ENCODE measurements around the gene SLC25A51. TPM values are rescaled to one million over a fixed set of nuclear protein-coding genes. Genes with fewer than 3 reads are reported as not detected.
"Not testable (repeated sequence)": the region's sequence is repeated elsewhere in the genome, so short reads cannot be mapped to it uniquely, and the experiment has no call there.

The SLC25A51 gene
- total RNA-seq, 1 donor from 2014 or later = 22.1 TPM

DNA sequence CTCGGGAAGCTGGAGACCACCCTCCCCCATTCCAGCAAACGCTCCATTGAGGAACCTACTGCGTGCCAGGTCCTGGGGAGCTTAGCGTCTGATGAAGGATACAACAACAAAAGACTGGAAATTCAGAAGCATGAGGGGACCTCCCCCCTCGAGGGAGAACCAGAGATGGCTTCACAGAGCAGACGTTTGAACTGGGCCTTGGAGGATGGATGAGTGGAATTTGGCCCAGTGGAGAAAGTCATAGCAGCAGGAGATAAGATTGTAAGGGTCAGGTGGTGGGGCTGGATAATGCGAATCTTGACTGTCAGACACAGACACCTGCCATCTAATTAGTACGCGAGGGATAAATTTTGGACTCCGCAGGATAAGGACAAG lies 1.2 kb upstream of the SLC25A51 start:
- no peak for DNase-seq (ENCODE audit: low spot score)

DNA sequence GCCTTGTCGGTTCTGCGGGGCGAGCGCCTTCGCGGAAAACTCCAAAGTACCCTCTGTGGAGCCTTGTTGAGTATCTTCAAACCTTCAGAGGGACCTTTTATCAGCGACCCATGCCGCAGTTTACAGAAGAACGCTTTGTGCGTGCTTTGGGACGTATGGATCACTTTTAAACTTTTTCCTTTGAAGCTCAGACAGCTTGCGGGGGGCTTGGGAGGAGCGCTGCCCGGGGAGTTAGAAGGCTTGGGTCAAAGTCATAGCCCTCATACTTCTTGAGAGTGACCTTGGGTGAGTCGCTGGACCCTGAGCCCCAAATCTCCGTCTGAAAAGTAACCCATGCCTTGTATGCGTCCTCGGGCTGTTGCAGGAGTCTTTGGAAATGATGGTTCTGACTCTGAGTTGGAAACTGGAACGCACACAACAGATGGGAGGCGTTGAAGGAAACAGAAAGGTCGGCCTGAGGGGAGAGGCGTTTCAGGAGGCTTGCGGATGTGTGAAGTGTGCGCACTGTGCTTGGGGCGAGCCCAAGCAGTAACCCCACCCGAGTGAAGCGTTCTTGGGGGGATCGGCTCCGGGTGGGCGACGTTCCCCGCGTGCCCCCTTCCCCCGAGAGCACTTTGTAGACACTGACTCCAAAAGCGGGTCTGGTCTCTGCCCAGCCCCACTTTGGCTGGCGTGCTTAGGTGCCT lies 661 bp upstream of the SLC25A51 start:
- no peak for DNase-seq (ENCODE audit: low spot score)

DNA sequence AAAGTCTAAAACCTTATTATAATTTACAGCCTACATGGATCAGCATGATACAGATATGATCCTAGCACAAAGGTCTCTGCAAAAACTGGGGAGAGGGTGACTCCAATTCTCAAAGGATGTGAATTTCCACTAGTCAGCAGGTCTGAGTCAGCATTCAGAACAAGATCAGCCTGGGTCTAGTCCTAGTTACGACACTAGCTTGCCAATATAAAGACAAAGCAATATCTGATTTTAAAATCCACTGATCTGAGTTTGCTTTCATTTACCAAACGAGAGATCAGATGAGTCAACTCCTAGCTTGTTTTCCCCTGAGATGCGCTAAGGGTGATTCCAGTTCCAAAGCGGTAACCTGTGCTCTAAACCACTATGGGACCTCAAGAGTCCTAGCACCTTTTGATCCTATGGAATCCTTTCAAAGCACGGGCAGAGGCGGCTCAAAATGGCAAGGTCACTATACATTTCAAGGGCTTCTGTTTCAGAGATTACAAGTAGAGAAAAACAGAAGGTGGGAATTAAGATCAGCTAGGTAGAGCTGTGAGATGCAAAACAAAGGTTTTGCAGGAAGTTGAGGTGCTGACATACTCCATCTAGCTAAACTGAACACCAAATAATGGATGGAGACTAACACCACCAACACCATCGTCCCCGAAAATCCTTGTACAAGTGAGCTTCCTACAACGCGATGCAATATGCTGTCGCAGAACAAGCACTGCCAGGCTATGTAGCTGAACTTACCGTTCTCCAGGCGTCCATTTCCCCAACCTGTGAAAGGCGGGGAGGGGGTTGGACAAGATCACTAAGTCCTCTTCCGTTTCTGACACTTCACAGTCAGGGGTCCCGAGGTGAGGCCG lies 906 bp downstream of the SLC25A51 start:
- no peak for DNase-seq (ENCODE audit: low spot score)

DNA sequence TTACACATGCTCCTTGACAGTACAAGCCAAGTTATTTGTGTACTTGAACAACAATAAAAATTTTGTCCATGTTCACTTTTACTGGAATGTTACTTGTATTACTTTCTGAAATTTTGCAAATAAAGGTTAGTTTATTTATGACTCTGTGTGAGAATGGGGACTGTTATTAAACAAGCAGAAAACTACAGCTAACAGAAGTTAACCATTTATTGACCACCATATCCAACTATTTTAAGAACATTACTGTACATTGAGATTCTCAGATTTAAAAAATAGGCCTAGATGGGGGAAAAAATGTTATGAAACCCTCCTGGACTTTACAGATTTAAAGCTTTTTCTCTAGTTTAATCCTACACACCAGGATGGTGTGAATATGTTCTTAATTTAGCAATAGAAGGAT lies 1.8 kb downstream of the SLC25A51 start:
- DNase-seq (ENCODE audit: low spot score) = no peak

DNA sequence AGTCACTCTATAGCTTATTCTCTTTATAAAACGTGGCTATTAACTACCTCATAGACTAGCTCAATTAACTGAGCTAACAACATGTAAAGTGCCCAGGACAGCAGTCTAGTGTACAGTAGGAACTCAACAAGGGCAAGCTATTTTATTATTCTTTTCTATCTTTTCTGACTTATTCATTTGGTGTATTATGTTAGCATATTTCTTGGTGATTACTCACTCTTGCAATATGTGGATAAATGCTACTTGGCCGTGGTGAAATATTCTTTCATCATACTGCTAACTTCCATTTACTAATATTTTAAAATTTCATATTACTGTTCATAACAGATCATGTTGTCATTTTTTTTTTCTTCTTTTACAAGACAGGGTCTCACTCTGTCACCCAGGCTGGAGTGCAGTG lies 4.9 kb downstream of the SLC25A51 start:
- no peak for DNase-seq (ENCODE audit: low spot score)

DNA sequence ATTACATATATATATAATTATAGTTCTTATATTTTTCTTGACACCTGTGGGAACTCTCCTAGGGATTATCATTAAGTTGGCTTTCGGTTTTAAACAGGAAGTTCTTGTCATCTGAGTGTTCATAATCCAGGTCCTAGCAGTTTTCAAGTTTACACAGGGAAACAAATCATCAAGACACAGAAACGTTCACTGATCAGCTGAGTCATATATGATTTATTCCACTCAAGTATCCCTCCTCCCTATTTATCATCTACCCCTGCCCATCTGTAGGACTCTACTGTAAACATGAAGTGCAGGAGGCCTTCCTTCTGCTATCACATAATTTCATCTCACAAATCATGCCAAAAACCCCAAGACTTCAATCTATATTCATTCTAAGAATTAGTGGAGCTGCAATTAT lies 6.3 kb downstream of the SLC25A51 start:
- DNase-seq (ENCODE audit: low spot score) = no peak

DNA sequence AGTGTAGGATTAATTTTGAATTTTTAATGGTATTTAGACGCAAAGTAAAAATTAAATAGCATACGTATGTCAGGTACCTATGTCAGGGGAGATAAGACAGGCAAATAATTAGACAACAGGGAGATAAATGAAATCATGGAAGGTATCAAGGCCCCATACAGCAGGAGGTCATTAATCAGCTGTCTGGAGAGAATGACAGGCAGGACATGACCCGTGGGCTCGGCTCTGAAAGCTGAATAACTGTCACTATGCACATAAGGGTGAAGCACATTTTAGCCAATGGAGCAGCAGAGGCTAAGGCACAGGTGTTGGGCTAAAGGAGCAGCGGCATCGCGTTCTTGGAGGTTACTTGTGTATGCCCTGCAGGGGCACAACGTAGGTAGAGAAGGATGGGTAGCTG lies 11.9 kb downstream of the SLC25A51 start:
- DNase-seq (ENCODE audit: low spot score) = no peak

DNA sequence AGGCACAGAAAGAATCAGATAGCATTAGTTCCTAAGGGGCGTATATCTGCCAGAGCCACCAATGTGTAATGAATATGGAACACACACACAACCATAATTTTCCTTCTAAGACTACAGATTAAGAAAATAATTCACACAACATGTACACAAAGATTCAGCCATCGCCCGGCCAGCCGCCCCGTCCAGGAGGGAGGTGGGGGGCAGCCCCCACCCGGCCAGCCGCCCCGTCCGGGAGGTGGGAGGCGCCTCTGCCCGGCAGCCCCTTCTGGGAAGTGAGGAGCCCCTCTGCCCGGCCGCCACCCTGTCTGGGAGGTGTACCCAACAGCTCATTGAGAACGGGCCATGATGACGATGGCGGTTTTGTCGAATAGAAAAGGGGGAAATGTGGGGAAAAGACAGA lies 12.9 kb downstream of the SLC25A51 start:
- DNase-seq (ENCODE audit: low spot score) = not testable (repeated sequence)

DNA sequence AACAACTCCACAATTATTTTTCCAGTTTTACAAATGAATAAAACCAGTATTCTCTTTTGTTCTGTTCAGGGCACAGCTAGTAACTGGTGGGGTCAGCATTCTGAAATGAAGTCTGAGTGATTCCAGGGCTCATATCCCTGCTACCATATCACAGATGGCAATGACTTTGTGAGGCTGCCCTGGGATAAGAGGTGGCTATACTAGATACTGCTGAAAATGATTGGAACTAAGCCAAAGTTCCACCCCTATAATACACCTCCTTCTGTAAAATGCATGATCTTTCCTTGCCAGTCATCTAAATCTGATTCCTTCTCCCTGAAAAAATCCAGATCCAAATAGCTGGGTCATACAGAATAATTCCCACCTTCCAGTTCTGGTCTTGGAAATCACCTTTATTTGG lies 14.4 kb downstream of the SLC25A51 start:
- DNase-seq (ENCODE audit: low spot score) = no peak

DNA sequence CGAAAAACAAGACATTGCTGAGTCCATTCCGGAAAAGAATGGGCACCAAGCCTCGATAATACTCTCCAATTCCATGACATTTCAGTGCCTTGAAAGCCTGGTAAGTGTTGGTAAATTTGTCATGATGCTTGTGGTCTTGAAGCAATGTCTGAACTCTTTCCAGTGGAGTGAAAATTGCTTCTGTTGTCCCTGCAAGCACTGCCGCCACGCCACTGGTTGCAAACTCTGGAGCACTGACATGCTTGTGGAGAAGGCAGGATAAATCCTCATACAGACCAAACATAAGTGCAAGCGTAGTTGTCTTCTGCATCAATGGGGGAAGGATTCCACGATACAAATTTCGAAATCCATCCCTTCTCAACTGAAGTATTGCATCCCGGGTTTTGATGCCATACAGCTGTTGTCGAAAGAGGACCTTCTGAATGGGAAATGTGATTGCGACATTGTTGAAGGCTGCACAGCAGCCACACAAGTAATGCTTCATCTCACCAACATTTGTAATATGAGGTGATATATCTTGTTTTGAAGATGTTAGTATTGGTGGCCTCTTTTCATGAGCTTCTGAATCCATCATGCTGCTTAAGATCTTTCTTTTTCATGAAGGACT lies 15.8 kb downstream of the SLC25A51 start:
- not testable (repeated sequence) for DNase-seq (ENCODE audit: low spot score)

DNA sequence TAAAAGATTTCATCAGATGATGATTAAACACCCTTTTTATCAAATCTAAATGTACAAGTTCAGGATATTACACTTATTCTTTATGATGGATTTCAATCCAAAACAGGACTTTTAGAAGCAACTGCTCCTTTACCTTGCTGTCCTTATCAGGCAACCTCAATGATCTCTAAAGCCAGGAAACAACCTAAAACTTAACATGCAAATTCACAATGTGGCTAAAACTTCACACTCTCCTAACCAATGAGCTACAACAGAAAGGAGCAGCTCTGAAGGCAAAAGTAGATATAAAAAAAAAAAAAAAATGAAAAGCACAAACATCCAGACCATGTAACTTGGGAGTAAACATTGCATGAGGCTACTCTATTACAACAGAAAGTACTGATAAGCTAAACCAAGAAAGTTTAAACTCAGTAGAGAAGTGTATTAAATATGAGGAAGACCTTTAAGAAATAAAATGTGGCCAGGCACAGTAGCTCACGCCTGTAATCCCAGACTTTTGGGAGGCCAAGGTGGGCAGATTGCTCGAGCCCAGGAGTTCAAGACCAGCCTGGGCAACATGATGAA lies 22.9 kb downstream of the SLC25A51 start:
- DNase-seq (ENCODE audit: low spot score) = no peak

DNA sequence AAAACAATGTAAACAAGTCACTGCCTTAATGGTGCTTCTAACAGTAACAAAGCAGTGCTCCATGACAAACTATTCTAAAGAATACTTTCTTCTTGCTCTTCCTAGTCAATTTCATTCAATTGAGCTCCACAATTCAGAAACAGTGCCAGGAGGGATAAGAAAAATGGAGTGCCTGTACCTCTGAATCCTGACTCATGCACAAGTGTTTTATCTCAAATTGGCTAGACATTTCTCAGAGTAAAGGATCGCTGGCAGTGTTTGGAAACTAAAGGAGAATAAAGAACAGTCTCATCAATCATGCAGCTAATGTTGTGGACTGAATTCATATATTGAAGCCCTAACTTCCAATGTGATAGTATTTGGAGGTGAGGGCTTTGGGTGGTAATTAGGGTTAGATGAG lies 27.6 kb downstream of the SLC25A51 start:
- DNase-seq (ENCODE audit: low spot score) = no peak

DNA sequence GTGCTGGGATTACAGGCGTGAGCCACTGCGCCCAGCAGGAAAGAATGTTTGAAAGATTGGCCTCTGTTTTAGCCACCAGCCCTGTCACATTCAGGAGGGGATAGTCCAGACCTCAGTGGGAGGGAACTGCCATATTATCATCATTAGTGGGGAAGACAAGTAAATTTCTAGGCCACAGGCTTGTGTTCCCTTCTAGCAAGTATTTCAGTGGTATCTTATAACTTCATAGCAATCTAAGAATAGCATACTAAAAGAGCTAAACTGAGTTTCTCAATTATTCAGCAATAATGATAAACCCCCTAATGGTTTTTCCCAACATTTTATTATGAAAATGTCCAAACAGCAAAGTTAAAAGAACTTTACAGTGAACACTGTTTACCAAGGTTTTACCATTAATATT lies 30.0 kb downstream of the SLC25A51 start:
- no peak for DNase-seq (ENCODE audit: low spot score)

DNA sequence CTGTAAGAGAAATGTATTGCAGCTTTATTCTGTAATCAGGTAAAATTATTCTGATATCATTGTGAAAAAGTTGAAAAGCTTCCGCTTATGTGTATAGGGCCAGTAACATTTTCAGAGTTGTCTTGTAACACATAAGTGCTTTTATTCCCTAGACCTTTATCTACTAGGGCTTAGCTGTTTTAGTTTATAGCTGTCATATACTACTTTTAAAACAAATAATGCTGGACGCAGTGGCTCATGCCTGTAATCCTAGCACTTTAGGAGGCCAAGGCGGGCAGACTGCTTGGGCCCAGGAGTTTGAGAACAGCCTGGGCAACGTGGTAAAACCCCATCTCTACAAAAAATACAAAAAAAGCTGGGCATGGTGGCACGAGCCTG lies 33.1 kb downstream of the SLC25A51 start:
- no peak for DNase-seq (ENCODE audit: low spot score)

DNA sequence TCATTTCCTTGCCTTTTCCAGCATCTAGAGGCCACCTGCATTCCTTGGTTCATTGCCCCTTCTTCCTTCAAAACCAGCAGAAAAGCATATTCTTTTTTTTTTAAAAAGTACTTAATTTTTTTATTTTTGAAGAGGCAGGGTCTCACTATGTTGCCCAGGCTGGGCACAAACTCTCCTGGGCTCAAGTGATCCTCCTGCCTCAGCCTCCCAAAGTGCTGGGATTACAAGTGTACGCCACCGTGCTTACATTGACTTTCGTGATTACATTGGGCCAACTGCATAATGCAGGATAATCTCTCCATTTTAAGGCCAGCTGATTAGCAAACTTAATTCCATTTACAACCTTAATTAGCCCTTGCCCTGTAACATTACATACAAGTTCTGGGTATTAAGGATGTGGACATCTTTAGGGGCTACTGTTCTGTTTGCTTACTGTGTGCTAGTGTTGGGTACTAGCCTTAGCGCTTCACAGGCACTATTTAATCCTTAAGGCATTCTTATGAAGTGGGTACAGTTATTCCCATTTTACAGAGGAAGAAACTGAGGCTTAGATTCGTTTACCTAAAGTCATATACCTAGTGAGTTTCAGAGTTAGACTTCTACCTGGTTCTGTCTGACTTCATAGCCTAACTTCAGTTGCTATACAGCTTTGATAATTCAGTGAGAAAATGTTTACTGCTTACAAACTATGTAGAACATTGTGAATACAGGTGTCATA lies 33.7 kb downstream of the SLC25A51 start:
- DNase-seq (ENCODE audit: low spot score) = no peak

DNA sequence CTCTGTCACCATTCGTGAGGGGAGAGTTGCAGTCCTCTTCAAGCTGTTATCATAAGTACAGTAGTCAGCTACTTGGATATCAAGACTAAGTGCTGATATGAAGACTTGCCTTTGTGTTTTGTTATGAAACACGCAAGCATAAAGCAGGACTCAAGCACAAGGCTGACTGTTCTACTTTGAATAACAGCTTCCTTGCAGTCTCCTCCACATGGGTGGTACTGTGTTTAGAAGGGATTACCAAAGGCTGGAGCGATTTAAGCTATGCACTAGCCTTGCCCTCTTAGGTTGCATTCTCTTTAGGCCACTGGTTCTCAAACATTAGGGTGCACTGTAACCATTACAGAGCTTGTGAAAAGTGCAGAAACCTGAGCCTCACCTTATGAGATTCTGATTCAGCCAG lies 41.4 kb downstream of the SLC25A51 start:
- no peak for DNase-seq (ENCODE audit: low spot score)

DNA sequence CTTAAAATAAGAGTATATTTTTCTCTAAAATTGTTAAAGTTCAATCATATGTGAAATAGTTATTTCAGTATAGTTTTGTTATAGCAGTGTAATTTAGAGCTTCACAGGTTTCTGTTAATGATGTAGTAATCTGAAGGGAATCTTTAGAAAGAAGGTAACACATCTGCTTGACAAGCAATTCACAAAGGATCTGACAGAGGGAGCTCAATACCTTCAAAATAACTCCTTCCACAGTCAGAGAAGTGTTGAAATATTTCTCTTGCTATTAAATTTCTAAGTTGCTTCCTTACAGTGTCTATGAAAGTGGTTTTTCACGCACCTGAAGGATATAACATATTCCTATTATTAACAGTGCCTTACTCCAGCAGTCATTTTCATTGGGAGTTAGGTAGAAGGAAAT lies 44.9 kb downstream of the SLC25A51 start:
- no peak for DNase-seq (ENCODE audit: low spot score)

DNA sequence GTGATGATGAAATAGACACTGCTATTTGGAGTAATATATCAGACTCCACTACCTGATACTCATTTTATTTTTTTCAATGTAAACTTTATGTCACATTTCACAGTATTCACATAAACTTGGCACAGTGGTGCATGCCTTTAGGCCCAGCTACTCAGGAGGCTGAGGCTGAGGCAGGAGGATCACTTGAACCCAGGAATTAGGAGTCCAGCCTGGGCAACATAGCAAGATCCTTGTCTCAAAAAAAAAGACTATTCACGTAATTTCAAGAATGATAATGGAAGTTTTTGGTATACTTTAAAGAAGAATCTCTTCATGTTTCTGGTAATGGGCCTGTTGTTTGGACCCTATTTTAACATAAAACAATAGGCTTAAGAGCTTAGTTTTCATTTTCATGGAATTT lies 47.4 kb downstream of the SLC25A51 start:
- no peak for DNase-seq (ENCODE audit: low spot score)

DNA sequence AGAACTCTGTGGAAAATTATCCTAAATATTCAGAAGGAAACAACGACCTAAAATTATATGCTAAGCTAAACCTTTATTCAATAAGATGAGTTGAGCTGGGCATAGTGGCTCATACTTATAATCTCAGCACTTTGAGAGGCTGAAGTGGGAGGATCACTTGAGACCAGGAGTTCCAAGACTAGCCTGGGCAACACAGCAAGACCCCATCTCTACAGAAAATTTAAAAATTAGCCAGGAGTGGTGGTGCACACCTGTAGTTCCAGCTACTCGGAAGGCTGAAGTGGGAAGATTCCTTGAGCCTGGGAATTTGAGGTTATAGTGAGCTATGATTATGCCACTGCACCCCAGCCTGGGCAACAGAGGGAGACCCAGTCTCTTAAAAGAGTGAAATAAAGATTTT lies 51.7 kb downstream of the SLC25A51 start:
- DNase-seq (ENCODE audit: low spot score) = no peak

DNA sequence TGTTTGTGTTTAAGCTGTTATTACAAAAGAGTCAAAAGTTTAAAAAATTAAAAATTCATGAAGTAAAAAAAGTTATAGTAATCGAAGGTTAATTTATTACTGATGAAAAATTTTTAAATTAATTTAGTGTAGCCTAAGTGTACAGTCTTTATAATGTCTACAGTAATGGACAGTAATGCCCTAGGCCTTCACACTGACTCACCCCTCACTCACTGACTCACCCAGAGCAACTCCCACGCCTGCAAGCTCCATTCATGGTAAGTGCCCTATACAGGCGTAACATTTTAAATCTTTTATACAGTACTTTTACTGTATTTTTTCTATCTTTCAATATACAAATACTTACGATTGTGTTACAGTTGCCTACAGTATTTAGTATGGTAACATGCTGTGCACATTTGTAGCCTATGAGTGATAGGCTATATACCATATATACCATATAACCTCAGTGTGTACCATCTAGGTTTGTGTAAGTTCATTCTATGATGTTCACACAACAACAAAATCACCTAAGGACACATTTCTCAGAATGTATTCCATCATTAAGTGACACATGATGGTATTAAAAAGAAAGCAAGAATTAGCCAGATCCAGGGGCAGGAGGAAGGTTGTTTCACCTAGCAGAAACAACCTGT lies 63.2 kb downstream of the SLC25A51 start:
- DNase-seq (ENCODE audit: low spot score) = no peak

Measured in ureter (tissue), 1 donor.